T-helper 1 cell treated with Interleukin-12 subunit alpha and Interleukin-12 subunit beta and Interleukin-4 antibody, amounts not matched to agents 30 ng/mL and 1 ng/mL, for 36 hours (primary cell): ENCODE data around the gene TP53TG5. TPM values are rescaled to one million over a fixed set of nuclear protein-coding genes. Genes with fewer than 3 reads are reported as not detected.
"Not testable (repeated sequence)": the region's sequence is repeated elsewhere in the genome, so short reads cannot be mapped to it uniquely, and the experiment has no call there.

Experiments
- intact Hi-C: fragments of 100-400 bp; cut with micrococcal nuclease; formaldehyde crosslinking; loops from one replicate; pipeline ENCODE4 v1.15.1; 2024
- total RNA-seq: library from RNA; stranded (reverse); gene quantifications from 2 replicates; pipeline ENCODE4 v1.2.3, GENCODE V29; 2022

The TP53TG5 gene
- total RNA-seq, 1 donor from 2014 or later = not detected

DNA sequence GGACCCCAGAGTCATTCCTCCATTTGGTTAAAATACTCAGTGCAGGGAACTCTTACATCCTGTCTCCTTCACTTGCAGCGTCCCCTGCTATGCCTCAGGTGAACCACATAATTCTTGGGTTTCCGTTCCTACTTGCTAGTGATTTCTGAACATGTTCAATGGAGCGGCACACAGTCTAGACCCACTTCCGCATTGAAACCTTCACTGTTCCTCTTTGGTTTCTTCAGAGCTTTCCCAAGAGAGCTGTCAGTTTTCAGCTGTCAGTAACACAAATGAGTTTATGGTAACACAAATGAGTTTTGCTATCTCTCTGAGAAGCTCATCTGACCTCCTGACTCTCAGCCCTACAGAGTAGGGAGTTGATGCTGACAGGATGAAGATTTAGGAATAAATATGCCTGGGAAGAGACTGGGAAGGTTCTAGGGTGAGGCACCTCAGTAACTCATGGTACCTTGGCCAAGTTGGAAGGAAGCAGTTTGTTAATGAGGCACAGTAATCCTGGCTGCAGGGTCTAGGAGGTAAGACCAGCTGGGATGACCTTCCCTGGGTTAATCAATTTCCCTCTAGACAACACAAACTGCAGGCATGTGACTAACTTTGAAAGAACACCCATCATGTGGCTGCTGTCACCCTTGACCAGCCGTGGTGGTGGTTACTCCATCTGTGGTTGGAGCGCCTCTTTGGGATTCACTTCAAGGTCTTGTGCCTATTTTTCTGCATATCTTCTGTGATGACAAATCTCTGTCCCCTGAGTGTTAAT lies 9.7 kb downstream of the TP53TG5 start:
- intact Hi-C loops = no loop called here

DNA sequence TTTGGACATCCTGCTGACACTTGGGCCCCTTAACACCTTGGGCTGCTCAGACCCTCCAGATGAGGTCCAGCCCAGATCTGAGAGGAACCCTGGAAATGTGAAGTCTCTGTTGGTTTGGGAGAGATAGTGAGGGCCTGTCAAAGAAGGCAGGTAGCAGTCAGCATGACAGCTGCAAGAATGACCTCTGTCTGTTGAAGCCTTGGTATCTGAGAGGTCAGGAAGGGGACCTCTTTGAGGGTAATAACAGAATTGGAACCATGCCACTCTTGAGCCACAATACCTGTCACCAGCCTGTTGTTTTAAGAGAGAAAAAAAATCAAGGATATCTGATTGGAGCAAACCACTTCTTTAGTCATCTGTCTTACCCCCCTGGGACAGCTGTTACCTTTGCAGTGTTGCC lies 11.0 kb downstream of the TP53TG5 start:
- intact Hi-C loops = no loop called here

DNA sequence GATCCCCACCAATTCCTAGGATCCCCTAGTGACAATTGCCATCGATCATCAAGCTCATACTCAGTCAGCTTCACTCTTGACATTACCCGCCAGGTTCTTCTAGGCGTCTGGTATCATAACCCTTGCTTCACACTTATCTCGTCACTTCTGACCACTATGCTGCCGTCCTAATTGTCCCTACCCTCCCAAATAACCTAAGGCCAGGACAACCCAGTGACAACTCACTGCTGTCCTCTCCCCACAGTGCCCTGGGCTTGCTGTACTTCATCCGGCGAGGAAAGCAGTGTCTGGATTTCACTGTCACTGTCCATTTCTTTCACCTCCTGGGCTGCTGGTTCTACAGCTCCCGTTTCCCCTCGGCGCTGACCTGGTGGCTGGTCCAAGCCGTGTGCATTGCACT lies 11.5 kb downstream of the TP53TG5 start:
- intact Hi-C loops = no loop called here

DNA sequence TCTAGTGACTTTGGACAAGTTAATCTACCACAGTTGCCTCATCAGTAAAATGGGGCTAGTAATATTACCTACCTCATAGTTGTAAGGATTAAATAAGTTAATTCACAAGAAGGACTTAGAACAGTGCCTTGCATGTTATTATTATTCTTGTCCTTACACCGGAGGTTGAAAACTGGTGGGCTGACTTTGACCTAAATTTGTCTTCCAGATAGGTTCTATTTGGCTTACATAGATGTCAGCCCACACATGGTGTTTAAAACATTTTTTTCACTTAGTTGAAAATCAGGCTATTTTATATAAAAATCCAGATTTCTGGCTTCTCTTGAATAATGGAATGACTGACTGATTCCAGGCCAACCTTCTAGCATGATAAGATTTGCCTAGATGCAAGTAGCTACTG lies 11.9 kb downstream of the TP53TG5 start:
- intact Hi-C loops = no loop called here

DNA sequence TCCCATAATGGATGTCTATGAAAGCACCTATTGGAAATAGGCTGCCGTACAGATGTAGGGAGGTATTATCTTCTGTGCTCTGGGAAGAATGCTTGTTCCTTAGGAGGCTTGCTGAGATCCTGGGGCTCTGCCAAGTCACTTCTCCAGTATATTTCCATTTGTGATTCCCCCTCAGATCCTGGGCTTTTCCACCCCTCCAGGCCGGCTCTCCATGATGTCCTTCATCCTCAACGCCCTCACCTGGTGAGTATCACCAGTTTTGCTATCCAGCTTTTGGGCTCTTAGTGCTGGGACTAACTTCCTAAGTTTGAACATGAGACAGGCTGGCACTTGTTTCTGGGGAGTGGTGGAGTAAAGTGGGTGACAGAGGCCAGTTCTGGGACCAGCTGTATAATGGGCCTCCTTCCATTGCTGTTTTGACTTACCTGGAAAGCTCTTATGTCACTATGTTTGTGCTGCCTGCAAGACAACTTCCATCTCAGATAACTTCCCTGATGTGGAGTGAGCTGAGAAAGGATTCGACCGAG lies 12.6 kb downstream of the TP53TG5 start:
- intact Hi-C loops = no loop called here

DNA sequence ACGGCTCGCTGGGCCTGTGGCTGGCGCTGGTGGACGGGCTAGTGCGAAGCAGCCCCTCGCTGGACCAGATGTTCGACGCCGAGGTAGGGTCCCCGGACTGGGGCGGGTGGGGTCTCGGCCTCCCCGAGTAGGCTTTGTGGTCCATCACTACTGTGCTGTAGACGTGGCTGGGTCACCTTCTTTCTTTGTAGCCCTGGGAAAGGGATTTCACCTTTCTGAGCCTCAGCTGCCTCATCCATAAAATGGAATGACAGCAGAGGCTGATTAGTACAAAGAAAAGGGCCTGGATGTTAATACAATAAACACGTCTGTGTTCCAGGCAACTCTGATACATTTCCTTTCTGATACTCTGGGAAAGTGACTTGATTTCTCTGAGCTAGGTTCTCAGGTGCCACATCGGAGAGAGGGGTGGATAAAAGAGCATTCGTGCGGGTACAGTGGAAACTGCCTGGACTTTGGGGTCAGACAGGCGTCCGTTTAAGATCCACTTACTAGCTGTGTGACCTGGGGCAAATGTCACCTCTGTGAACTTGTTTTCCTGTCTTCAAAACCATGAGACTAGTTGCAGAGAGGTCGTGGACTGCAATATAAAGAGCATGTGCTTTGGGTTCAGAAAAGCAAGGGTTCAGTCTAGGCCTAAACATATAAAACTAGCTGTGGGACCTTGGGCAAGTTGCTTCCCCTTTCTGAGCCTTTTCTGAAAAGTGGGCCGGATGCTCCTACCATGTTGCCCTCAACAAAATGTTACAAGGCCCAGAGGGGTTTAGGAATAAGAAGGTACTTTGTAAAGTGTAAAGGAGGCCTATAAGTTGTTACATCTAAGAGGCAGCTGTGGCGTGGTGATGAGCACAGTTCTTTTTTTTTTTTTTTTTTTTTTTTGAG lies 14.3 kb downstream of the TP53TG5 start:
- intact Hi-C loops = loop anchor here (1.0 to 5.0 kb wide), 14 partner anchors 9 to 1153 kb away; partner anchors contain the start of genes DNTTIP1, OSER1, PIGT and SDC4

DNA sequence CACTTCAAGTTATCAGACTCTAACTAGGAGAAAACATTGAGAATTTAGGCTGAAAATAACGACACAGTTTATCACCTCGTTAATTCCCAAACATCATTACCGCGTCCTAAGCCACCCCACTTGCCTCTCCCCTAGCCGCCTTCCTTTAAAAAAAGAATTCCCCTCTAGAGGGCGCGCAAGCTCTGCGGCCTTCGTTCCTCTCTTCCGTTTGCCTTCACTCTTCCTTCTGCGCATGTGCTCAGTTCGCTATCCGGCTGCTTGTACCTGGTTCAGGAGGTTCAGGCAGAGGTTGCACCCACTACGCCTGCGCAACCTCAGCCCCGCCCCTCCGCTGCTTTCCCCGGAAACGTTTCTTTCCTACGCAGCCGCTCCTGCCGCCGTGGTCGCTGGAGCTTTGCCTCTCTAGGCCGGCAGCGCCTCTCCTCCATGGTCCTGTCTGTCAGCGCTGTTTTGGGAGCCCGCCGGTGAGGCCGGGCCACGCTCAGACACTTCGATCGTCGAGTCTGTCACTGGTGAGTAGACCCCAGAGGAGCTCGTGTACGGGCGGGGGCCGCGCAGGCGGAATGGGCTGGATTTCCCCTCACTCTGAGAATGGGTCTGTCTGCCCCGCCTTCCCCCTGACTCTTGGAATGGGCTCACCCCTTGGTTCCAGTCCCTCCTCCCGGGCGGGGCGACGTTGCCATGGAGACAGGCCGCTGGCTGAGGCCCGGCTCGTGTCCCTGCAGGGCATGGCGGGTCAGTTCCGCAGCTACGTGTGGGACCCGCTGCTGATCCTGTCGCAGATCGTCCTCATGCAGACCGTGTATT lies 15.1 kb downstream of the TP53TG5 start, which contains the start of gene SYS1:
Gene SYS1, plus strand, starts transcription at position 353 of the 807 bp plus-strand sequence. Its CDS starts 376 bp downstream, at position 729.
- intact Hi-C loops = loop anchor here (1.0 to 5.0 kb wide), 14 partner anchors 8 to 1152 kb away; partner anchors contain the start of genes DNTTIP1, OSER1, PIGT and SDC4

DNA sequence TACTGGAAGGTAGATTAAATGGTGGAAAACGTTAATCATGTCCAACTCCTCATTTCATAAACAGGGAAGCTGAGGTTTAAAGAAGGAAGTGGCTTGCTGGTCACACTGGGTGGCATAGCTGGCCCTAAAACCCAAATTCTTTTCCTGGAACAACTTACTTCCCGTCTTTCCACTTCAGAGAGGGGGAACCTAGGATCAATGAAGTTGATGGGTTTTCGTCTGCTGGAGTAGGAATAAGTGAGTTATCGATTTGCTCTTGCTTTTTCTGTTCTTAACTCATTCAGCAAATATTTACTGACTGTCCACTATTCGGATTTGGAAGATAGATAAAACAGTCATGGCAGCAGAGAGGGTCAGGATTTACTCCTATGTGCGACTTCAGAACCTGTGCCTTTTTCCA lies 16.3 kb downstream of the TP53TG5 start:
- intact Hi-C loops = loop anchor here (2.0 to 5.0 kb wide), 5 partner anchors 45 to 1151 kb away; partner anchors contain the start of genes DNTTIP1, OSER1, STK4 and WFDC3

DNA sequence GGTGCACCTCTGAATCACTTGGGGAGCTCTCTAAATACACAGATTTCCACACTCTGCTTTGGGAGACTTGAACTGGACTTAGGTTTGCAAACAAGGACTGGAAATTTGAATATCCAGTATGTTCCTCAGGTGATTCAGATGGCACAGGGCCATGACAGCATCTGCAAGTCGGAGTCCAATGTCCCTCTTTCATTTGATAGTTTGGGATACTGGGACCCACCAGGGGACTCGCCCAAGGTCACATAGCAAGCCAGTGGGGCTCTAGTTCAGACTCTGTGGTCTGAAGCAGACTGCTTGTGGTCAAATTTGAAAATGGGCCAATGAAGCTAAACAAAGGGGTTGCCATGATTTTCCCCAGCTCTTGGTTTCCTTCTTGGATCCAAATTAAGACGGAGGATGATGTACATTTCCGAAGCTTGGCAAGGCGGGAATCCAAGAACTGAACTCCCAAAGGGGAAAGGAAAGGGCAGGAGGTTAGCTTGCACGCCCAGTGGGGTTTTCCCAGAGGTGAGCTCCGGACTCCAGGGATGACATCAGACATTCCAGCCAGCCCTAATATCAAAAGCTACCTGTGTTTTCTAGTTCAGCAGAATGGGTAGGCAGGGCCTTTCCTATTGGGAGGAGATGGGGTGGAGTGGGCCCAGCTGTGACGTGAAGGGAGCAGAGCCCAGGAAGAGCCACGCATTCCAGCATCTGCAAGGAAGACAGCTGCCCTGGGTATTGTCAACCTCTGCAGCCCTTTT lies 18.5 kb downstream of the TP53TG5 start:
- intact Hi-C loops = loop anchor here (1.0 to 5.0 kb wide), 3 partner anchors 23 to 433 kb away; partner anchors contain the start of genes DNTTIP1, STK4 and WFDC3

DNA sequence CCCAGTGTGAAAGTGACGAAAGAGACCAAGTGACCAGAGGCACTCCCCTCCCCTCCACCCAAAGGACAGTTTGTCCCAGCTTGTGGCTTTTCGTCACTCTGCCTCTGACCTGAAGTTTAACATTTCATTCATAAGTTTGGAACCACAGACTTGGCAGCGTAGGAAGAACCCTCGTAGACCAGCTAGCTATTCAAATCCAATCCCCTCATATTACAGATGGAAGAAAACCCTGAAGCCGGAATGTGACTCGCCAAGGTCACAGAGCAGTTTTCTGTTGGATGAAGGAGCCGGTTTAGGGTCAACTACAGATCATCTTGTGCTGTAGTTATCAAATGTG lies 19.1 kb downstream of the TP53TG5 start:
- intact Hi-C loops = no loop called here

DNA sequence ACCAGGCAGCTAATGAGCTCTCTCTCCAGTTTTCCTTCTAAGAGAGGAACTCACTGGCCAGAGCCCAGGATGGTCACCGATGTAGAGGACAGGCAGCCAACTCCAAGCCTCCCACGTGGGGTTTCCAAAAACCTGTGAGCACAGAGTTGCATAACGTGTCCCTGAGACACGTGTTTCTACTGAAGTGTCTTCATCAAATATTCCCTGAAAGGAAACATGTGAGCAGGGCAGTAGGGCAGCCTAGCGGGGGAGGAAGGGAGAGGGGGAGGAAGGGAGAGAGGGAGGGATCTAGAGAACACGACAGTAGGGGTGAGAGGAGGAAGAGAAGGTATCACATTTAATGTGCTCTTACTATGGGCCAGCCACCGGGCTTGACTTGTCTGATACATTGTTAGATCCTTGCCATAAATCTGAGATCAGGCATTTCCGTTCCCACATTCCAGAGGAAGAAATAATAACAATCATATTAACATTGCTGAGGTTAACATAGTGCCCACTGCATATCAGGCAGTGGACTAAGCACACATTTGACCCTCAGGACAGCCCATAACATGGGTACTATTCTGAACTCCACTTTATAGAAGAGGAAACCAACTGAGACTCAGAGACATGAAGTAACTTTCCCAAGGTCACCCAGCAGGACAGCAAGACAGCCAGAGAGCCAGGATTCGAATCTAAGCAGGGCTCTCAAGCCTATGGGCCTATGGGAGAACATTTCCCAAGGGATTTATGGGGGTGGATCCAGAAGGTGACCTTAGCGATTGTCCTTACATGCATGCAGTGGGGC lies 19.6 kb downstream of the TP53TG5 start:
- intact Hi-C loops = no loop called here

DNA sequence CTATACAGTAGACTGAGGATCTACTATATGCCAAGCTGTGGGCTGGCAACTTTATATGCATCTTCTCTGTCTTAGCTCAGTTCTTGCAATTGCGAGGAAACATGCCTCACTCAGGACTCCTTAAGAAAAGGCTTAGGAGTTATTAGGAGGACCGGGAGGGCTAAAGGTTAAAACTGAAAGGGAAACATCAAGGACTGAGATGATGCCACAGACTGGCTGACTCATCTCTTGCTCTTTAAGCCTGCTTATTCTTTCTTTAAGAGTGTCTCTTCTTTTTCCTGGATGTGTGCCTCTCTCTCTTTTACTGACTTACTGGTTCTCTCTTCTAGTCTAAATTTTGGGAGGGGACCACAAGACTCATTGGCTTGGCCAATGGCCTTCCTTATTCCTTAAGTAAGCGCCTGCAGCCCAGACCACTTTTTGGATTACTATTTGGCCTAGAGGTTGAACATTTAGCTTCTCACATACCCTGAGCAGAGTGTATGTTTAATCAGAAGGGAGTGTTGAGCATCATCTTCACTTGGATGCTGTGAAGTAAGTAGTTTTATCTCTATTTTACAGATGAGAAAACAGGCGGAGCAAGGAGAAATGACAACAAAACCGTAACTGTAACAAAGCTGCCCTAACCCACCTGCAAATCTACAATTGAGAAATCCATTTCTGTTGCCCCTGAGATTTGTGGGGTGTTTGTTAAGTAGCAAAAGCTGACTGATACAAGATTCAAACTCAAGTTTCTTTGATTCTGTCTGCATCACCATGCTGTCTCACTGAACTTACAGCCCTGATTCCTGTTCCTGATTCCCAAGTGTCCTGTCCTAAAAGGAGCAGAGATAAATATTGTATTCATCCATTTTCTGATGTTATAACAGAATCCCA lies 22.7 kb downstream of the TP53TG5 start:
- intact Hi-C loops = loop anchor here (1.0 kb wide), 2 partner anchors 8 kb away; partner anchors contain the start of gene SYS1

DNA sequence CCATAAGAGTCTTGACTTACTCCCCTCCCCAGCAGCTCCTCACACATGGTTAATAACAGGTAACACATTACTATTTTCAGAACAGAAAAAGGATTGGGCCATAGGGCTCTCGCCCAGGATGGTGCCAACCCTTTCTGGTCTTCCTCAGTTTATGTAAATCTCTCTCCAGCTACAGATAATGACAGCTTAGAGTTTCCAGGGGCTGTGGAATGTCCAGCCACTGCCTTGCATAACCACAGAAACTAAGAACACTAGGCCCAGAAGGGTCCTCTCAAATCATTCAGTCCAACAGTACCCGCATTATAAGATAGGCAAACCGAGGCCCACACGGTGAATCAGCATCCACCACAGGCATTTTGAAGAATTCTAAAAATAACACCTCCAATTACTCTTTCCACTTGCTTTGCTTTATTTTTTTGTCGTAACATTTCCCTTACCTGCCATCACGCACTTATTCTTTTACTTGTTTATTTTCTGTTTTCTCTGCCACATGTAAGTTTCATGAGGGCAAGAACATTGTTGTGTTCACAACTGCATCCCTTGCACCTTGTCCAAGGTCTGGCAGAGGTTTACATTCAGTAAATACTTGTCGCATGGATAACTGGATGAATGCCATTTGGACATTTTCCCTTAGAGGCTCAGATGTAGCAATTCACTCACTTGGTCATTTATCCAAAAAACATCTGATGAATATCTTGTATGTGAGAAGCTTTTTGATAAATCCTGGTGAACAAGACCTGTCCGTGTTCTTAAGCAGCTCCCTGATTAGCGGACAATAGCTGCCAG lies 23.5 kb downstream of the TP53TG5 start:
- intact Hi-C loops = loop anchor here (1.0 kb wide), 2 partner anchors 7 to 9 kb away; partner anchors contain the start of gene SYS1

DNA sequence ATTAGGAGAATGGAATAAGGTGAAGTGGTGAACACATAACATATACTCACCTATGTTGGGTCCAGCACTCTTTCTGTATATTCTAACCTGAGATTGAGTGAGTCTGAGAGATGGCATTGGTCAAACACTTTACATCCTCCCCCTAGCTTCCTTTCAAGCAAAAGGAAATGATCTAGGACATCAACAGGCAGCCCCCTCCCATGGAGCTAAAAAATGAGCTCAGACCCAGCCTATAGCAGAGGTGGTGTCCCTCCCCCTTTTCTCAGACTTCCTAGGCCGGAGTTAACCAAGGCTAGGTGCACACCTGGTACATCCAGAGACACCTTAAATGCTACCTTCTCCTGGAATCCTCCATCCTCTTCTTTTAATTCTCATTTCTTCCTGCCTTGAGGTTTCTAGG lies 24.4 kb downstream of the TP53TG5 start:
- intact Hi-C loops = no loop called here

DNA sequence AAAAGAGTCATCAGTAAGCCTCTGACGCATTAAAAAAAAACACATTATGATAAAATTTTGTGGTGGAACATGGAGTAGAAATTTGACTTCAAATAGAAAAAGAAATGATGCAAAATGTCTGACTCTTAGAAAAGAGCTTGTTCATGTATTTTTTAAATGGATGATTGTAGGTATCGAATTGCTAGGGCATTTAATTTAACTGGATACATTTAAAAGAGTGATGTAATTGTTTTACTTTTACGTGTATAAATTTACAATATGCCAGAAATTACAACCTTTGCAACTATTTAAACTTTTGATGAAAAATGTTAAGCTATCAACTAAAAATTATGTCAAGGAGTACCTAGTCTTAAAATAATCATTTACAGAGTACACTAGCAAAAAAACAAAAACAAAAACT lies 25.4 kb downstream of the TP53TG5 start:
- intact Hi-C loops = no loop called here

DNA sequence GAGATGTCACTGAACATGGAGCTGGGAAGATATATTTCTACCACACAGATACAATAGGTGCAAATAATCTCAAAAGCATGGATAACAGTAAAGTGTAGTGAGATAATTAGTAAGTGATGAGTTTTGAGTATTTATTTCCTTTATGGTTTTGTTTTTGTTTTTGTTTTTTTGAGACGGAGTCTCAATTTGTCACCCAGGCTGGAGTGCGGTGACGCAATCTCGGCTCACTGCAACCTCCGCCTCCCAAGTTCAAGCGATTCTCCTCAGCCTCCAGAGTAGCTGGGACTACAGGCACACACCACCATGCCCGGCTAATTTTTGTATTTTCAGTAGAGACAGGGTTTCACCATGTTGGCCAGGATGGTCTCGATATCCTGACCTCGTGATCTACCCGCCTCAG lies 27.3 kb downstream of the TP53TG5 start:
- intact Hi-C loops = not testable (repeated sequence)

DNA sequence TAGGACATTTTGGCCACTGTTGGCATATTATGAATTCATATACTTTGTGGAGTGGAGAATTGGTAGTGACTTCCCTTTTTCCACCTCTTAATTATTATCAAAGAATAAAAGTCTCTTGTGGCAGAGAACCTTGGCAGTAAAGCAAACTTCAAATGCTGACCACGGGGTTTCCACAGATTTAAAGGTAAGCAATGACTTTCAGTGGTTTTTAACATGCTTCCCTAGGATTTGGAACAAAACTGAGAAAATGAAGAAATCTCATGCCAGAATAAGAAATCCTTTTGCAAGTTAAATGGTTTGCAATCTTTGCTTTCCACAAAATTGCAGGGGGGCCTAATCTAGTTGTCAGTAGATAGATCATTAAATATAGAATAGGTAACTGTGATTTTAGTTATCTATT lies 27.9 kb downstream of the TP53TG5 start:
- intact Hi-C loops = no loop called here
